OCI-LY3 (cell line): Measurements from ENCODE around the gene ARHGEF11.

Experiments
- EZH2phosphoT487 ChIP-seq: fragments of 200-600 bp; shearing (Covaris generic); IDR thresholded peaks from 2 replicates; pipeline ENCODE4 v1.6.1; 2018; ENCODE audit warnings: antibody characterized with exemption, mixed run types, low read depth
- TF ChIP-seq, protein P1 (sequence below): fragments of 200-600, 300-600 bp; sonication (generic); IDR thresholded peaks from 2 replicates; pipeline ENCODE4 v1.5.1; 2014; ENCODE audit warnings: antibody characterized with exemption, low read length, low read depth

DNA sequence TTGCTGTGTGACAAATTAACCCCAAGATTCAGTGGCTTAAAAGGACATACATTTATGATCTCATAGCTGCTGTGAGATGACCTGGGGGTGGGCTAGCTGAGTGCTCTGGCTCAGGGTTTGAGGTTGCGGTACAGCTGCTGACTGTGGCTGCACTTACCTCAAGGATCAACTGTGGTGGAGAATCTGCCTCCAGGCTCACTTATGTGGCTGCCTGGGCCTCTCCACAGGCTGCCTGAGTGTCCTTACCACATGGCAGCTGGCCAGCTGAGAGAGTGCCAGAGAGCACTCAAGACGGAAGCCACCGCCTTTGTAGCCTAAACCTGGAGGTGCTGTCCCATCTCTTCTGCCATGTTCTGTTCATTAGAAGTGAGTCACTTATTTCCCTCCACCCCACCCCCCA lies 119.4 kb downstream of the ARHGEF11 start:
- TF ChIP-seq, protein P1, sequence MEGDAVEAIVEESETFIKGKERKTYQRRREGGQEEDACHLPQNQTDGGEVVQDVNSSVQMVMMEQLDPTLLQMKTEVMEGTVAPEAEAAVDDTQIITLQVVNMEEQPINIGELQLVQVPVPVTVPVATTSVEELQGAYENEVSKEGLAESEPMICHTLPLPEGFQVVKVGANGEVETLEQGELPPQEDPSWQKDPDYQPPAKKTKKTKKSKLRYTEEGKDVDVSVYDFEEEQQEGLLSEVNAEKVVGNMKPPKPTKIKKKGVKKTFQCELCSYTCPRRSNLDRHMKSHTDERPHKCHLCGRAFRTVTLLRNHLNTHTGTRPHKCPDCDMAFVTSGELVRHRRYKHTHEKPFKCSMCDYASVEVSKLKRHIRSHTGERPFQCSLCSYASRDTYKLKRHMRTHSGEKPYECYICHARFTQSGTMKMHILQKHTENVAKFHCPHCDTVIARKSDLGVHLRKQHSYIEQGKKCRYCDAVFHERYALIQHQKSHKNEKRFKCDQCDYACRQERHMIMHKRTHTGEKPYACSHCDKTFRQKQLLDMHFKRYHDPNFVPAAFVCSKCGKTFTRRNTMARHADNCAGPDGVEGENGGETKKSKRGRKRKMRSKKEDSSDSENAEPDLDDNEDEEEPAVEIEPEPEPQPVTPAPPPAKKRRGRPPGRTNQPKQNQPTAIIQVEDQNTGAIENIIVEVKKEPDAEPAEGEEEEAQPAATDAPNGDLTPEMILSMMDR: no peak
- TF ChIP-seq EZH2phosphoT487: no peak
